Activated naive CD8-positive, alpha-beta T cell (primary cell): Measurements from ENCODE around the gene STK17B.

Source experiments
- H3K27ac Mint-ChIP-seq: one replicate; pipeline ENCODE4 v1.8.0; 2021; ENCODE audit warnings: mixed read lengths
- H3K27me3 Mint-ChIP-seq: one replicate; pipeline ENCODE4 v1.8.0; 2021; ENCODE audit warnings: mixed read lengths
- H3K36me3 Mint-ChIP-seq: one replicate; pipeline ENCODE4 v1.8.0; 2021; ENCODE audit warnings: mixed read lengths
- H3K4me1 Mint-ChIP-seq: one replicate; pipeline ENCODE4 v1.8.0; 2021; ENCODE audit warnings: low read depth, mixed read lengths
- H3K4me3 Mint-ChIP-seq: one replicate; pipeline ENCODE4 v1.8.0; 2021; ENCODE audit warnings: mild to moderate bottlenecking, mixed read lengths
- H3K9me3 Mint-ChIP-seq: one replicate; pipeline ENCODE4 v1.8.0; 2021; ENCODE audit warnings: low read depth, mixed read lengths

STK17B gene

DNA sequence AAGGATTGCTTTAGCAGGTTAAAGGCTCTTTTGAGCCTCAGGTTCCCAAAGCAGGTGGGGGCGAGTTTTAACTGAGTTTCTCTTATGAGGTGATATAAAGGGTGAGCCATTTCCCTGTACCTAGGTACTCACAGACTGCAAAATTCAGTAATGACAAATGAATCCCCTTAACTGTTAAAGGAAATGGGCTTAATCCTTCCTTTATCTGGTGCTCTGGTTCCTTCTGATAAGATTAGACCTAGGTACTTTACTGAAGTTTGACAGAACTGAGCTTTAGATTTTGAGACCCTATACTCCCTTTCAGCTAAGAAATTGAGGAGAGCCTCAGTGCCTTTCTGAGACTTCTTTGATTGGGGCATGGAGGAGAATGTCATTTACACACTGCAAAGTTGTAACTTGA, 42.6 kb downstream of the STK17B start:
- Mint-ChIP-seq H3K27me3 (no peaks in the 10 kb centered on the region), H3K4me3 (no peak overlapping the region), H3K9me3 (peaks cover 21% of the 10 kb centered on the region), H3K36me3 (peaks cover 36% of the 10 kb centered on the region), H3K27ac (no peak overlapping the region), H3K4me1 (peaks cover 4% of the 10 kb centered on the region)

DNA sequence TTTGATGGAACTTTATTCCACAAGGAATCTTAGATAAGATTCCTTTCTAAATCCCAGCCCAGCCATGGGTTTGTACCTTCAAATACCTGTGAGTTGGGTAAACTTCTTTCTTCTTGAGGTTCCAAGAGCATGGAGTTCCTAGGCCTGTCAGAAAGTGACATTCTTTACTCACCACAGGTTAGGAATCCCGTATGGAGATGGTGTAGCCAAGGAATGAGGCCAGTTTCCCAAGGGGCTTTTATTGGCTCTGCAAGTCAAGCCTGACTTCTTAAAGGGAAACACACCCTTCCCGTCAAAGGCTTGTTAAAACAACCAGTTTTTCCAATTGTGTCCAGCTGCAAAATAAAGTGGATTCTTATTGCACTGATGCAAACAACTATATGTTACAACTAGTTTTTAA, 45.8 kb downstream of the STK17B start:
- Mint-ChIP-seq H3K9me3 (peaks cover 12% of the 10 kb centered on the region), H3K27me3 (no peaks in the 10 kb centered on the region)

DNA sequence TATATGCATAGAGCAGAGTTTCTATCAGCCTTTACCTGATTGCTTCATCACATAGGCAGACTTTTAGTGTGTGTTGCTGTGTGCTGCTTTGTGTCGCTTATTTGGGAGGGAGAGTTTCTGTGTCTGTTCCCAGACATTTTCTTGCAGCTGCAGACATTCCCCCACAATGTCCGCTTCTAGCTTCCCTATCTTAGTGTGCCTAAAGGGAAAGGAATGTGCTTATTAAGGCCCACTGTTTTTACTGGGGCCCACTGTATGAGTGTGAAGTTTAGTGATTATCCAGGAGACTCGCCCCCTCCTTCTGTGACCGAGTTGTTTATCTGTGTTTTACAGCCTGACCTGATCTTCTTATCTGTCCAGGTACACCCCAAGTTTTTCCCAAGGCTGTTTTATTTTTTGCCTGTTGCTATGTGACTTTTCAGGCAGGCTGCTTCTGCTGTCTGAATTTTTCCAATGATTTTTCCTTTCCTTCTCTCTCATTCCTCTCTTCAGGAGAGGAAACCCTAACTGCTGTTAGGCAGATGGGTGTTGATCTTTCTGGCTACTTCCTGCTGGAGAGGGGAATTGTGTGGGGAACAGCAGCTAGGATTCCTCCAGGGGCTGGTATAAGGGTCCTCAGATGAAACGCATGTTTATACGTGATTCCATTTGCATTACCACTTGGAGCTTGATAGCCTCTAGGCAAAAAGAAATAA, 47.6 kb downstream of the STK17B start:
- no peak overlapping the region for H3K27ac Mint-ChIP-seq

More for the DNA sequence above, 45.8 kb downstream of the STK17B start:
- Mint-ChIP-seq H3K4me1 (no peaks in the 10 kb centered on the region), H3K36me3 (peaks cover 14% of the 10 kb centered on the region), H3K27ac (no peak overlapping the region), H3K4me3 (no peak overlapping the region)

DNA sequence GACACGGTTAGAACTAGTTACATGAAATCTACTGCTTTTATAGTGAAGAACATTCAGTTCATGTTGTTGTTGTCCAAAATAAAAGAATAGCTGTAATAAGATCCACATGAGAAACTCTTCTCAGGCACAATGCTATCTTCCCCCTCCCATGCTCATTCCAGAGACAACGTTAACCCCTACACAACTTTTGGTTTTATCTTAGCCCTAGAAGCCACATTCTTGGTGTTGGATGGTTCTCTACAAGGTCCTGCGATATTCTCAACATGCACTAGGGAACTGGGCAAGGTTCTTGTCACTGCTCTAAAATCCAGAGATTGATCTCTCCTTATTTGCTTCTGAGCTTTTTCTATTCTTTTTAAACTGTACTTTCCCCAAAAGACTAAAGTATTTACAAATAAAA, 51.5 kb downstream of the STK17B start:
- Mint-ChIP-seq H3K27ac (no peak overlapping the region), H3K9me3 (no peaks in the 10 kb centered on the region), H3K27me3 (no peaks in the 10 kb centered on the region)

More for the DNA sequence above, 47.6 kb downstream of the STK17B start:
- Mint-ChIP-seq H3K4me1 (no peaks in the 10 kb centered on the region), H3K9me3 (peaks cover 4% of the 10 kb centered on the region), H3K27me3 (no peaks in the 10 kb centered on the region), H3K4me3 (no peak overlapping the region), H3K36me3 (peaks cover 3% of the 10 kb centered on the region)

DNA sequence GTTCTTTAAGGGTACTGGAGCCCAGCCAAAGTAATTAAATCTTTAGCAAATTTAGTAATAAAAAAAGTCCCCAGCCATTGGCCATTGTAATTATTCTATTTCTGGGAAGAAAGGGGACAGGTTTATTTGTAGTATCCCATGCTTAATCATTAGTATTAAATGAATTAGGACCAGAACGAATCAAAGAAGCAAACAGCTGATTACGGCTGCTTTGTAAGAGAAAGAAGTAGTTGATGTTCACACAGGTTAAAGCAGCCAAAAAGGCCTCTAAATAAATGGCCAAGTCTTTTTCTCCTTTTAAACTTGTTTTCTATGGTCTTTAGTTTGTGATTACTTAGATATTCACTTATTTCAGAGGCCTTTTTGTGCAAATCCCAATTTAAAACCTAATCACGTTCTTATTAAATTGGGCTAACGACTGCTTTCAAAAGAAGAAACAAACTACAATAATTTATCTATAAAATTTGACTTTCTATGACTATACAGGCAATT, 54.1 kb downstream of the STK17B start:
- H3K4me3 Mint-ChIP-seq = no peak overlapping the region
- no peak overlapping the region for H3K27ac Mint-ChIP-seq
- H3K27me3 Mint-ChIP-seq = no peaks in the 10 kb centered on the region
- peaks cover 13% of the 10 kb centered on the region for H3K4me1 Mint-ChIP-seq
- no peaks in the 10 kb centered on the region for H3K36me3 Mint-ChIP-seq
- H3K9me3 Mint-ChIP-seq = no peaks in the 10 kb centered on the region

More for the DNA sequence above, 51.5 kb downstream of the STK17B start:
- no peaks in the 10 kb centered on the region for H3K4me1 Mint-ChIP-seq
- H3K4me3 Mint-ChIP-seq = no peak overlapping the region
- no peaks in the 10 kb centered on the region for H3K36me3 Mint-ChIP-seq

DNA sequence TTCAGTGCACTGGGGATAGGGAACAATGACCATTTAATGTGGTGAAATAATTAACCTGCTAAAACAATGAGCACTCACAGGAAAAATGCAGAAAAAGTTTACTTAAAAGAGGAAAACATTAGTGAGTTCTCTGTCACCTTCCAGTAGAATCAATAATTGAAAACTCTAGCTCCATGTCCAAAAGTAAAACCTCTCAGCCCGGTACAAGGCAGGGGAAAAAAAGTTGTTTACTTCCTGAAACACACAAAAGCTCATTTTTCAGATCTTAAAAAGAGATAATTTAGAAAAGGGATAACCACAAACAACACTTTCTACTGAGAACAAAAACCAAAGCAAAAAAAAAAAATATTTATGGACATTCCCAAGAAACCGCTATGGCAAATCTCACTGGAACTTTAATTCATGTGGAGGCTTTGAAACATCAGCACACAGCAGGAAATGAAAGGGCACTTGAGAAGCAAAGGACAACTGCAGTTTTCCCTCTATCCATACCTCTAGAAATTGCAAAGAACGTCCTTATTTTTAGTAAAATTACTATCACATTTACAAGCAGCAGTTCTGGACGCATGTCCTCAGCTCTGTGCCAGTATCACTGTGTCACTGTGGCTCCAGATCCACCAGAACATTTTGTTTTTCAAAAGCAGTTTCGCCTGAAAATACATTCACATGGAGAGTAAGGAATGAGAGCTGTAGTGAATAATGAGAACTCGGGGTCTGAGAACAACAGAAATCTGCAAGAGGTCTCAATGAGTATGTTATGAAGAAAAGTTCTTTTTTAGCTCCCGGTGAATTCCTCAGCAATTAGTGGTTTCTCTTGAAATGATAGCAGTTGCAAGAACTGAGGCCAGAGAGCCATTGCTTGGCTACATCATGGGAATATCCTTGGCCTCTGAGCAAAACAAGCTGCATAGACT, 58.1 kb downstream of the STK17B start:
- no peaks in the 10 kb centered on the region for H3K9me3 Mint-ChIP-seq
- H3K4me1 Mint-ChIP-seq = peaks cover 17% of the 10 kb centered on the region
- no peaks in the 10 kb centered on the region for H3K36me3 Mint-ChIP-seq
- no peaks in the 10 kb centered on the region for H3K27me3 Mint-ChIP-seq
- H3K27ac Mint-ChIP-seq = no peak overlapping the region
- H3K4me3 Mint-ChIP-seq = no peak overlapping the region

DNA sequence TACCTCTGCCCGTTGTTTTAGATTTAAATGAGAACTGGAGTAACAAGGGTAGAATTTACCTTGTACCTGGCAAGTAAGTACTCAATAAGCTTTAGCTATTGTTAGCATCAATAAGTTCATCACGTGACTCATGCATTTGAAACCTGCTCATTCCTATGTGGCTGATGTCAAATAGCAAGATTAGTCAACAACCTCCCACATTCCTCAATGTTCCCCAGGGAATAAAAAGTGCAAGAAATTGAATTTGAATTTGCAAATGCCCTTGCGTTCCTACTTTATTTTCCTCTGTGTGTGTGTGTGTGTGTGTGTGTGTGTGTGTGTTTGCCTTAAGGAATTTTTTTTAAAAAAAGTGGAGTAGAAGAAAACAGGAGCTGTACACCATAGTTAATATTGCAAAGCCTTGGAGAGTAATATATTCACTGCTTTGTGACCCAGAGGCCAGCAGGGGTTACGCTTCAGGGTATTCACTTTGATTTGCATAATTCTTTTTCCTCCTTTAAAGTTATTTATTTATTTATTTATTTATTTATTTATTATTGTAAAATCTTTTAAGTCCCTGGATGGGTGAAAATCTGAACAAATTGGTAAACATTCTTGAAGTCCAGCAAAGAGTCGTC, 58.9 kb downstream of the STK17B start:
- no peaks in the 10 kb centered on the region for H3K36me3 Mint-ChIP-seq
- no peak overlapping the region for H3K27ac Mint-ChIP-seq
- no peak overlapping the region for H3K4me3 Mint-ChIP-seq
- H3K9me3 Mint-ChIP-seq = no peaks in the 10 kb centered on the region
- H3K27me3 Mint-ChIP-seq = no peaks in the 10 kb centered on the region
- peaks cover 17% of the 10 kb centered on the region for H3K4me1 Mint-ChIP-seq

GRCh38 chr2:196108604-196109003, 62.8 kb downstream of the STK17B start:
- H3K4me1 Mint-ChIP-seq = peaks cover 35% of the 10 kb centered on the region
- H3K36me3 Mint-ChIP-seq = no peaks in the 10 kb centered on the region
- no peak overlapping the region for H3K4me3 Mint-ChIP-seq
- H3K27me3 Mint-ChIP-seq = no peaks in the 10 kb centered on the region
- H3K27ac Mint-ChIP-seq = no peak overlapping the region
- H3K9me3 Mint-ChIP-seq = no peaks in the 10 kb centered on the region

DNA sequence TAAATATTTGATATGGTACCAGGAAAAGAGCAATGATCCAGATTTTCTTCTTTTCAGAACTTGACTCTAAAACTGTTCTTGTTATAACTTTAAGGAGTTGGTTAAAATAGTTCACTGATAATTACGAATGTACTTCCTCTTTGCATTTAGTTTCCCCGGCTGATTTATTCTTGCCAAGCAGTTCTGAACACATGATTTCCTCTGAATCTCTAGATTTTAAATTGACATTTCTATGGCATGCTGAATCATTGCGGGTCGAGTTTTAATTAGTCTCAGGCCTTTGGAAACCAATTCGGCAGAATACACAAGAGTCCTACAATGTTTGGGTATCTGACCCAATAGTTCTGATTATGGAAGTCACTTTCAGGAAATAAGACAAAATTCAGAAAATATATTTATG, 65.4 kb downstream of the STK17B start:
- Mint-ChIP-seq H3K36me3 (peaks cover 3% of the 10 kb centered on the region), H3K27ac (peak overlapping the region; percentile 68), H3K4me1 (peaks cover 43% of the 10 kb centered on the region), H3K9me3 (no peaks in the 10 kb centered on the region), H3K4me3 (peak overlapping the region; percentile 56), H3K27me3 (no peaks in the 10 kb centered on the region)

DNA sequence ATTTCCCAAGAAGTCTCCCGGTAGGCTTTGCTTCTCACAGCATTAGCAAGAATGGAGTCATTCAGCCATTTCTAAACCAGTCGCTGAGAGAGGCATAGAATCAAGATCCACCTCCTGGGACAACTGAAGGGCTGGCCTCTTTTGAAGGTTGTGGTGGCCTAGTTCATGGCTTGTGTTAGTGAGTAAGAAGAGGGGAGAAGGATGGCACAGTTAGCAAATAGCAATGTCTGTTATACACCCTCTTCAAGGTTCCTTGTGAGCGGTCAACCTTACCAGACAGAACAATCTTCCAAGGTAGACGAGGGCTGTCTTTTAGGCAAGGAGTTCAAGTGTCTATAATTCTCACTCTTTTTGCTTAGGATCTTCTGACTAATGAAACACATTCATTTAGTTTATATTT, 67.3 kb downstream of the STK17B start:
- no peak overlapping the region for H3K4me3 Mint-ChIP-seq
- H3K36me3 Mint-ChIP-seq = peaks cover 3% of the 10 kb centered on the region
- no peaks in the 10 kb centered on the region for H3K9me3 Mint-ChIP-seq
- no peak overlapping the region for H3K27ac Mint-ChIP-seq
- no peaks in the 10 kb centered on the region for H3K27me3 Mint-ChIP-seq
- peaks cover 47% of the 10 kb centered on the region for H3K4me1 Mint-ChIP-seq

DNA sequence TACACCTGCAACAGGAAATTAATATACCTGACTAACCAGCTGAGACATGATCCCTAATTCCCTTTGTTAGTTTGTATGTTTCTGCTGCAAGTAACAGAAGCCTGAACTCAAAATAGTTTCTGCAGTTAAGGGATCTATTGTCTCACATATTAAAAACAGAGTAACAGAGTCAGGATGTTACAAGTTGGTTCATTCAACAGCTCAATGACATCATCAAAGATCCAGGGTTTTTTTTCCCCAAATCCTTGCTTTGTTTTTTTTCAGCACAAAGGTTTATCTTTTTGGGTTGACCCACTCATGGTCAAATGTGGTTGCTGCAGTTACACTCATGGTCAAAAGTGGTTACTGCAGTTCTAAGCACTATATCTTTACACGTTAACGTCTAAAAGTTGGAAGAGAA, 67.8 kb downstream of the STK17B start:
- Mint-ChIP-seq H3K27me3 (no peaks in the 10 kb centered on the region), H3K36me3 (peaks cover 3% of the 10 kb centered on the region), H3K4me1 (peaks cover 47% of the 10 kb centered on the region), H3K27ac (no peak overlapping the region), H3K4me3 (no peak overlapping the region), H3K9me3 (no peaks in the 10 kb centered on the region)

DNA sequence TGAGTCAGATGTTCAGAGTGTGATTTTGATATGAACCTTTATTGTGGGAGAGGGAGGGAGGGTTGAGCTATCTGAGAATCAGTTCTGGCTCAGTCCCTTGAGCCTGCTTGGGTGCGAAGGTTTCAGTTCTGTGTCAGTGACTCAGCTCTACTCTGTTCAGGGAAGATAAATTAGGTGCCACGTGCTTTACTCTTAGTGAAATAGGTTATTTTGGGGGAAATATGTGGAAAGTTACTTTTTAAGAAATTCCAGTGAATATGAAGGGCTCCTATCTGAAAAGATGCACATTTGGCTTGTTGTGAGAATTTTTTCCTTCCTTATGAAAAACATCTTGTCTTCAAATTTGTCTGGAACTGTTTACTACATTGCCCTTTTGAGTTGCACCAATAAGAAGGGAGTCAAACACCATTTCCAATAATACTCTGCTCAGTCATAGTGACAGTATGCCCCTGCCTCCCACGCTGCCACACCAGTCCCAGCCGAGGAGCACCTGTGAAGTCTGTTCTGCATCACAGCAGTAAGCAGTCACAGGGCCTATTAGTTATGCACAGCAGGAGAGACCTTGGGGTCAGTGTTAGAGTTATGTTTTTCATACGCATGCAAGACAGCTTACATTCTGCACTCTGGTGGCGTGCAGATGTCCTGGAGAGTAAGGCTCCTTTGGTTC, 69.9 kb downstream of the STK17B start:
- Mint-ChIP-seq H3K27ac (peak overlapping the region; percentile 70), H3K4me1 (peaks cover 45% of the 10 kb centered on the region)

DNA sequence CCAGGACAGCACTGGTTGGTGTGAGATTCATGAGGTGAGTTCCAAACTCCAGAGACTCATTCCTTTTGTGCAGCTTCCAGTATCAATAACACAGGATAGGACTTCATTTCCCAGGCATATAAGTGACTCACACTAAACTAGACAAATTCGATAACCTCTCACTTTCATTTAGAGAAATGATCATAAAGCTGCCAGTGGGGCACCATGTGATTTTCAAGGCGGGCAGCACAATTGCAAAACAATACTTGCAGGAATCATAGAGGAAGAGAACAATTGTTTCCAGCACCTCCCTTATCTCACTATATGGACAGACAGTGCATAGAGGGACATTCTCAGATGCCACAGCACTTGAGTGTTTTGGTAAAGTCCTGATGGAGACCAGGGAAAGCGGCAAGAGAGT, 71.5 kb downstream of the STK17B start:
- peaks cover 3% of the 10 kb centered on the region for H3K36me3 Mint-ChIP-seq
- no peak overlapping the region for H3K27ac Mint-ChIP-seq
- H3K4me3 Mint-ChIP-seq = no peak overlapping the region
- H3K27me3 Mint-ChIP-seq = no peaks in the 10 kb centered on the region
- H3K4me1 Mint-ChIP-seq = peaks cover 31% of the 10 kb centered on the region
- peaks cover under 1% of the 10 kb centered on the region for H3K9me3 Mint-ChIP-seq

More for the DNA sequence above, 69.9 kb downstream of the STK17B start:
- H3K27me3 Mint-ChIP-seq = no peaks in the 10 kb centered on the region
- H3K9me3 Mint-ChIP-seq = no peaks in the 10 kb centered on the region
- H3K4me3 Mint-ChIP-seq = no peak overlapping the region
- H3K36me3 Mint-ChIP-seq = peaks cover 3% of the 10 kb centered on the region

DNA sequence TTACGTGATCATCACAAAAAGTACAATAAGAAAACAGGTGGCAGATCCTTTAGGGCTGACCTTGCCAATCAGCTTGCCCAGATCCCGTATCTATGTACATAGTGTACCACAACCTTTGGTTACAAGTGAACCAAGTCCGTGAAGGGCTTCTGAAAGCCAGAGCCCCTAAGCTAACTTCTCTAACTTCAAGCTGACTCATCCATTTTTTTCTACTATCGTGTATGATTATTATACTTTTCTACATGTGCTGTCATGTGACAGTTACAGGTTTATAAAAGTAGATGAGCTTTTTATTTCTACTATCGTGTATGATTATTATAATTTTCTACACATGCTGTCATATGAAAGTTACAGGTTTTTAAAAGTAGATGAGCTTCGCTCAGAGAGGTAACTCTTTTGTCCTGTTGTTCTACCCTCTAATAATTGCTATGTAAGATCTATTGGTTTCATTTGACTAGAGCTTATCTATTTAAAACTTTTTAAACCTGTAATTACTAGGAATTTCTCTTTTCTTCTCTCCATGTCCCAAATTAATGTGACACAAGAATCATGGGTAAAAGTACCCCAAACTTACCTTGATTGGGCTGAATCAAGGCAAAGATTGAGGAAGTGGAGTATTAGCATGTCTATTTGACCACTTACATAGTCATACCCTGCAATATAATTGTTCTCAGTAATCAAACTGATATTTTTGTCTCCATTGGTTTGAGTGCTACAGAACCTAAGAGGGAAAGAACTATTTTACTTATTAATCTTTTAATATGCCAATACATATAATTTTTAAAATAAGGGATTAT, 73.3 kb downstream of the STK17B start:
- H3K27ac Mint-ChIP-seq = no peak overlapping the region
- no peaks in the 10 kb centered on the region for H3K27me3 Mint-ChIP-seq
- no peak overlapping the region for H3K4me3 Mint-ChIP-seq
- peaks cover 9% of the 10 kb centered on the region for H3K36me3 Mint-ChIP-seq
- H3K4me1 Mint-ChIP-seq = peaks cover 26% of the 10 kb centered on the region
- H3K9me3 Mint-ChIP-seq = peaks cover 8% of the 10 kb centered on the region
